Central memory CD4-positive, alpha-beta T cell (primary cell): Measurements from ENCODE around the gene GPSM3.
"Not testable (repeated sequence)": the region's sequence is repeated elsewhere in the genome, so short reads cannot be mapped to it uniquely, and the experiment has no call there.

Experiments used
- DNase-seq: peaks from one replicate; pipeline ENCODE4 v3.0.0; 2022

GPSM3 gene

DNA sequence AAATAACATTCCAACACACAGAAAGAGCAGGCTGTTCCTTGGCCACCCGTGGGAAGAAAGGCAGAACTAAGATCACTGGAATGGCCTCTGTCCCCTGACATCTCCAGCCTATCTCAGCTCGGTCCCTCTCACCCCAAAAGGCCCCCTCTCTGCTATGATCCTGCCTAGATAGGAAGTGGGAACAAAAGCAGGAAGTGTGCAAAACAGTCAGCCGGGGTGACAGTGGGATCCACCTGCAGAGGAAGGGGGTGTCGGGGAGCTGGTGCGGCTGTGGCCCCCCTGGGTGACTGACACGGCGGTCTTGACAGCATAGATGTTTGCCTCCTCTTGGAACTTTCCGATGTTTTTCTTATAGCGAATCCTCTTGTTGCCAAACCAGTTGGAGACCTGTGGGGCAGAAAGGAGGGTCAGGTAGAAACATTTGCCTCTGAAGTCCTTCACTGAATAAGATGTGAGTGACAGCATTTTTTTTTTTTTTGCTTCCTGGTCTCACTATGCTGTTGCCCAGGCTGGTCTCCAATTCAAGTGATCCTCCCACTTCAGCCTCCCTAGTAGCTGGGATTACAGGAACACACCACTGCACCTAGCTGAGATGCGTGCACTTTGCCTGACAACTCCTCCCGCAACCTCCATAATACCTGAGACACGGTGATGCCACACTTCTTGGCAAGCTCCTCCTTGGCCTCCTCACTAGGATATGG, 5.3 kb downstream of the GPSM3 start:
- DNase-seq = no peak

DNA sequence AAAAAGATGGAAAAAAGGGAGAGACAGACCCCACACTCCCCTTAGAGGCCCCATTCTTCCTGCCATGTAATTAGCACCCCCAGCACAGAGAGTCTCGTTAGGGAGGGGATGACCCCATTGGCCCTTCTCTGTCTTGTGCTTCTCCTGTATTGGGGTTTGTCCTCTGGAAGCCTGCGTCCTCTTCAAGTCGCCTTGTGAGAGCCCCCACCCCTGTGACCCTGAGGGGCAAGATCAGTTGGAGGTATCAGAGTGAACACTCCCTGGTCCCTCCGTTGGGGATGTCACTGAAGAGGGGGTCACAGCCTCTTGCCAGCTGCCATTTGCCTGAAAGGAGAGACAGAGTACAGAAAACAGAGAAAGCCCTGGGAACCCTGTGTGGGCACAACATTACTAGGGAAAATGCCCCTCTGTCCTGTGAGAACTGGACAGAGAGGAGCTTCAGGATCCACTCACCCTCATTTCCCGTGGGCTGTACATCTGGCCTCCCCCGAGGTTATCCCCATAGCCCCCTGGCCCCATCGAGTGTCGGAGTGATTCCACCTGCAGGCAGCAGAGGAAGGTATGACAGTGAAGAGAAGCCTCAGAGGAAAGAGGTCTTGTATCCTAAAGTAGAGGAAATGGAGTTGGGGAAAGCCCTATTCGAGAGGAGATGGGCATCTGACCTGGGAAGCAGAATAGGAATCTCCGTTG, 6.1 kb downstream of the GPSM3 start:
- not testable (repeated sequence) for DNase-seq

DNA sequence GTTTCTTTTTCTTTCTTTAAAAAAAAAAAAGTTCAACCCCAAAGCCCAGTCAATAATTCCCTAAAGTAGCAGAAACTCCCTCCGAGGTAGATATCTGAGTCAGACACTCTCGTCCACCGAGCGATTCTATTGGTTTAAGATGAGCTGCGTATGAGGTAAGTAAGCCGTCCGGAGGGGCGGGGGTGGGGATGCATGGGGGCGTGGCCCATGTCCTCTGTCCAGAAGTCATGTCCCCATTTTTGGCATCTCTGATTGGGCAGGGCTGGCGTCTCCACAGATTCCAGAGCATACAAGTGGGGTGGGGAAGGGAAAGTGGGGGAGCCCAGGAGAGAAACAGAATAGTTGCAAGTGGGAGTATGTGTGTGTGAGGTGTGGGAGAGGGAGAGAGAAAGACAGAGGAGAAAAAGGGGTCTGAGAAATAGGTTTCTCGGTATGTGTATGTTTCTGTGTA, 6.7 kb downstream of the GPSM3 start:
- peak; percentile 53 for DNase-seq

DNA sequence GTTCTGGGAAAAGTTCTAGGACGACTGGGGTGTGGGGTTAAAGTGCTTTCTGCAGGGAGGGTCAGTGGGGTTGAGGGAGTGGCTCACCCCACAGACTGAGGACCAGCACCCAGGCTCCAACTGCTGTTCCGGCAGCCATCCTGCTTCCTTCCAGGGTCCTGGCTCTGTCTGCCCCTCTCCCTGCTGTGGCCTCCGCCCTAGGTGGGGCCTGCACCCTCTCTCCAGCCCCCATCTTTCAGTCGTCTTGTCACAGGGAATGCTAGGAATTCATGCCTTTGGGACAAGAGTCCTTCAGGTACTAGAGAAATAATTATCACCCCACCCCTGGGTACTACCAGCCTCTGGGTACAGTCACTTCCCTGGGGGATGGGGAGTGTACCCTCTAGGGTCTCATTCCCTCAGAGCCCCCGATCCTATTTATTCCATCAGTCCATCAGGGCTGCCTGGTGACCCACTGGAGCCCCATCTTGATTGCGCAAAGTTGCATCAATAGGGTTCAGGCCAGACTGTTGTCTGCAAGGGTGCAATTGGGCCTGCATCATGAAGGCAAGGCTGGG, 8.3 kb downstream of the GPSM3 start, which contains the start of gene AGER:
Gene AGER, minus strand, starts transcription at position 170 of the 557 bp plus-strand sequence. Its CDS starts 31 bp downstream, at position 139.
- no peak for DNase-seq

DNA sequence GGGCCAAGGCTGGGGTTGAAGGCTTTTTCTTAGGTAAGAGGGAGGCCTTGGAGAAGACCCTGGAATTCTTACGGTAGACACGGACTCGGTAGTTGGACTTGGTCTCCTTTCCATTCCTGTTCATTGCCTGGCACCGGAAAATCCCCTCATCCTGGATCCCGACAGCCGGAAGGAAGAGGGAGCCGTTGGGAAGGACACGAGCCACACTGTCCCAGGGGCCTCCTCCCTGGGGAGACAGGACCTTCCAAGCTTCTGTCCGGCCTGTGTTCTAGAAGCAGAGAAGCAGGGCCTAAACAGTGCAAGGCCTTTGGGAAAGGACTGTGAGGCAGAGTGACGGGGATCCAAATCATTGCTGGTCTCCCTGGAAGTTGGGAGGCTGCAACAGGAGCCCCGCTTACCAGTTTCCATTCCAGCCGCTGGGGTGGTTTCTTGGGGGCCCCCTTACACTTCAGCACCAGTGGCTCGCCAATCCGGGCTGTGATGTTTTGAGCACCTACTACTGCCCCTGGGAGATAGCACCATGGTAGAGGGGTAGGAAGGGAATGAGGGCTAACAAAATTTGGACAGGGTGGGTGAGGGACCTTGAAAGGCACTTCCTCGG, 8.9 kb downstream of the GPSM3 start:
- no peak for DNase-seq

DNA sequence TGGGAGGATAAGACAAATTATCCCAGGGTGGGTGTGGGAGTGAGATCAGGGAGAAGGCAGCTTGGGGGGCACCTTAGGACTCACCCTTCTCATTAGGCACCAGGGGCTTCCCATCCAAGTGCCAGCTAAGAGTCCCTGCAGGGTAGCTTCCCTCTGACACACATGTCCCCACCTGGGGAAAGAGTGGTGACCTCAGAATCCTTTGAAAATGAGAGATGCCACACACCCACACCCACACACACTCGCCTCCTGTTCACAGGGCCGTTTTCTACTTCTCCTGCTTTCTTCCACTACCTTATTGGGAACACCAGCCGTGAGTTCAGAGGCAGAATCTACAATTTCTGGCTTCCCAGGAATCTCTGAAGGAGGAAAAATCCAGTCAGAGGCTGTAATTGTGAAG, 9.4 kb downstream of the GPSM3 start:
- no peak for DNase-seq

DNA sequence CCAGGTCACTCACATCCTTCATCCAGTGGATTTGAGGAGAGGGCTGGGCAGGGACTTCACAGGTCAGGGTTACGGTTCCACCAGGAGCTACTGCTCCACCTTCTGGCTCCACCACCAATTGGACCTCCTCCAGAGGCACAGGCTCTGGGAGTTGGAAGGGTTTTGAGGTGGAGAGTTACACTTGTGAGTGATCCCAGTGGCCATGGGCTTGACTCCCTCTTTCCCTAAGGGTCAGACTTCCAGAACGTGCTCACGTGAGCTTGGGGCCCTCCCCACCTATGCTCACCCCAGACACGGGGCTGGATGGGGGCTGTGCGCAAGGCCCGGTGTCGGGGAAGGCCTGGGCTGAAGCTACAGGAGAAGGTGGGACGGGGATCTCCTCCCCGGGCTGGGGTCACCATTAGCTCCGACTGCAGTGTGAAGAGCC, 9.9 kb downstream of the GPSM3 start:
- no peak for DNase-seq

DNA sequence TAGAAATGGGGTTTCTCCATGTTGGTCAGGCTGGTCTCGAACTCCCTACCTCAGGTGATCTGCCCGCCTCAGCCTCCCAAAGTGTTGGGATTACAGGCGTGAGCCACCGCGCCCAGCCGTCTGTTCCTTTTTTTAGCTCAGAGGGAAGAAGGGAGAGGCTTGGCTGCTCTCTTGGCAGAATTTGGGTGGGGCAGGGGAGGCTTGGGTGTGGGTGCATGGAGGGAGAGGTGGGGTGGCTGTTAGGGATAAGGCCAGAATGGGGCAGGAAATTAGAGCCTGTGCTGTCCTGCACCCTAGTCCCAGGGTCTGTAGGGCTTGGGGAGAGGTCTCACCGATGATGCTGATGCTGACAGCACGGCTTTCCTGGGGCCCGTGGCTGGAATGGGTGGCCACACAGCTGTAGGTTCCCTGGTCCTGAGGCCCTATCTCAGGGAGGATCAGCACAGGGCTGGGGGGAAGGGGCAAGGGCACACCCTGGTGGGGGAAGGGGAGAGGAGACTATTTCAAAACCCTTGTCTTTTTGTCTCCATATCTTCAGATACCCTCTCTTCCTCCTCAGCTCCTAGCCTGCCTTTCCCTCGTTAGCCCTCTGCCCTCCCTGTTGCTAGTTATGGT, 10.4 kb downstream of the GPSM3 start:
- no peak for DNase-seq

DNA sequence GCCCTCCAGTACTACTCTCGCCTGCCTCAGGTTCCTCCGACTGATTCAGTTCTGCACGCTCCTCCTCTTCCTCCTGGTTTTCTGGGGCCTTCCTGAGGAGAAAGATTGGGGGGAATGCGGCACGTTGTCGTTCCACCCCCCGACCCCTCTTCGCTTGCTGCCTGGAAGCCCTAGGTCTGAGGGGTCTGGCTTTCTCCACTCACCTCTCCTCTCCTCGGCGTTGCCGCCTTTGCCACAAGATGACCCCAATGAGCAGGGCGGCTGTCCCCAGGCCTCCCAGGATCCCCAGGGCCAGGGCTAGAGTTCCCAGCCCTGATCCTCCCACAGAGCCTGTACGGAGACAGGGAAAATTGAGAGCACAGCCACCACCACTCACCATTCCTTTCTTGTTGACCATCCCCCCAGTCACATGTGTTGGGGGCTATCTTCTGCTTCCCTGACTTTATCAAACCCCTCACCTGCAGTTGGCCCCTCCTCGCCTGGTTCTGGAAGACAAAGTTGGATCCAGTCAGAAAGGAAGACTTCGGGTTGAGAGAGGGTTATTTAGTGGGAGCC, 11.2 kb downstream of the GPSM3 start:
- no peak for DNase-seq

DNA sequence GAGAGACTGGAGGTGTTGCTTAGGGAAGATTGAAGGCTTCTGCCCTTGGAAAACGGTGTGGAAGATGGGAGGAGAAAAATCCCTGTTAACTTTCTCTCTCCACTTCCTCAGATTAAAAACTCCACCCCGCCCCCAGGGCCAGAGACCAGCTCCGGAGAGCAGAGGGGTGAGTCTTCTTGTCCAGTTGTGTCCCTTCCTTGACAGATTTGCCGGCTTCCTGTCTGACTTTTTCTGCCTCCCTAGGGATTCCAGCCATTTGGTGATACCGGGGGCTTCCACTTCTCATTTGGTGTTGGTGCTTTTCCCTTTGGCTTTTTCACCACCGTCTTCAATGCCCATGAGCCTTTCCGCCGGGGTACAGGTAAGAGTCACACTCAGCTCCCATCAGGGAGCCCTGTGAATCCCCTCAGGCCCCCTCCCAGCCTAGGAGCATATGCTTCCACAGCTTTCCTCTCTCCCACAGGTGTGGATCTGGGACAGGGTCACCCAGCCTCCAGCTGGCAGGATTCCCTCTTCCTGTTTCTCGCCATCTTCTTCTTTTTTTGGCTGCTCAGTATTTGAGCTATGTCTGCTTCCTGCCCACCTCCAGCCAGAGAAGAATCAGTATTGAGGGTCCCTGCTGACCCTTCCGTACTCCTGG, 12.6 kb downstream of the GPSM3 start:
- no peak for DNase-seq

DNA sequence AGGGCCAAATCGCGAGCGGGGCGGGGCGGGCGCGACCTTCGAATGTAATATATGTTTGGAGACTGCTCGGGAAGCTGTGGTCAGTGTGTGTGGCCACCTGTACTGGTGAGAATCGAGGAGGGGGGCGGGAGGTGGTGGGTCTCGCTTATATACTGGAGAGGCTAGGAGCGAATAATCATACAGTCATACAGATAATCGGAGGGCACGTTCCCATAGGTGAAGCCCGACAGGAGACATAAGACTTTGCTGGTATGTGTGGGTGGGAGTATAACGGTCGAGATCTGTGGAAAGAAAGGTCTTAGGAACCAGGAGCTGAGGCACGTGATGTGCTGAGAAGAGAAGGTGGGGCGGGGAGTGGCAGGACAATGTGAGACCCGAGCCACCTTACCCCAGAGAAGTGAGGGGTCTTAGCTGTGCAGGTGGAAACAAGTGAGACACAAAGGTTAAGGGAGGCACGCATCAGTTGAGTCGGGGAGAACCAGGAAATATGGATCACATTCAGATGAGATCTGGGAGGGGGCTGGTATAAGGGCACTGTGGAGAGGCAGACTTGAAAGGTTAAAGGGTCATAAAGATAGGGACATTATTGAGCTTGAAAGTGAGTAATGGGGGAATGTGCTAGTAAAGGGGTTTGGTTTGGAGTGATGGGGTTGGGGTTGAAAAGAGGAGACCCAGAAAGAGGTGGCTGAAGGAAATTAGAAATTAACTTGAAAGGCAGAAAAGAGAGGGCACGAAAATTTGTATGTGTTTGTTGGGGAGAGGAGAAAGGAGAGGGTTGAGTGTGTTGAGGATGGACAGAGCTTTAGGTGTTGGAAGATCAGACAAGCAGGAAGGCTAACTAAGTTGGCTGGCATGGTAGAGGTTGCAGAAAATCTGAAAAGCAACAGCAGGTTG, 13.6 kb downstream of the GPSM3 start:
- no peak for DNase-seq

DNA sequence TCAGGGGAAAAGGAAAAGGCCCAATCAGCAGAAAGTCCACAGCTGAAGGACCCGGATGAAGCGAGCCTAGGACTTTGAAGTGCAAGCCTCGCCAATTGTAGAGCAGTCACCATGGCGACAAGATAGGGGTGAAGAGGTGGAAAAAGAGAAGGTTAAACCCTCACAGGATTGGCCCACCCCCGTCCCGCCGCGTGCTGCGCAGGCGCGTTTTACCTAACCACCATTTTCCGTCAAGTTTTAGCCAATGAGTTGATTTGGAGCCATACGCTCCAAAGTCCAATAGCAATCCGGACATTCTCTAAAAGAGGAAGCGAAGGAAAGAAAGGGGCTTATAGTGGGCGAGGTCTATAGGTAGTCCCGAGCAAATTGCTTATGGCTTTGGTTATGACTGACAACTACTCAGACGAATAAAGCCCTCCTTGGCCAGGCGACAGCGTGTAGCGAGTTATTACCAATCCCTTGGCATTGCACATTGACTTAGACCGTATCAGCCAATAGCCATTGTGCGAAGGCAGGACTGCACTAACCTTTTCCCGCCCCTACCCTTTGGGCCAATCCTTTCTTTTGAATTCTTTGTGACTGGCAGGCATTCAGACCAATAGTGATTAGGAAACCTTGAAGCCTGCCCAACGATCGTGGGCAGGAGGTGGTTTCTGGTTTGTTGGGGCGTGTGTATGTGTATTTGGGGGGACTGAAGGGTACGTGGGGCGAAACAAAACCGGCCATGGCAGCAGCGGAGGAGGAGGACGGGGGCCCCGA, 14.5 kb downstream of the GPSM3 start, which contains the start of gene RNF5:
Gene RNF5, plus strand, starts transcription at position 618 of the 759 bp plus-strand sequence. Its CDS starts 107 bp downstream, at position 725.
- DNase-seq = peak; percentile 99

DNA sequence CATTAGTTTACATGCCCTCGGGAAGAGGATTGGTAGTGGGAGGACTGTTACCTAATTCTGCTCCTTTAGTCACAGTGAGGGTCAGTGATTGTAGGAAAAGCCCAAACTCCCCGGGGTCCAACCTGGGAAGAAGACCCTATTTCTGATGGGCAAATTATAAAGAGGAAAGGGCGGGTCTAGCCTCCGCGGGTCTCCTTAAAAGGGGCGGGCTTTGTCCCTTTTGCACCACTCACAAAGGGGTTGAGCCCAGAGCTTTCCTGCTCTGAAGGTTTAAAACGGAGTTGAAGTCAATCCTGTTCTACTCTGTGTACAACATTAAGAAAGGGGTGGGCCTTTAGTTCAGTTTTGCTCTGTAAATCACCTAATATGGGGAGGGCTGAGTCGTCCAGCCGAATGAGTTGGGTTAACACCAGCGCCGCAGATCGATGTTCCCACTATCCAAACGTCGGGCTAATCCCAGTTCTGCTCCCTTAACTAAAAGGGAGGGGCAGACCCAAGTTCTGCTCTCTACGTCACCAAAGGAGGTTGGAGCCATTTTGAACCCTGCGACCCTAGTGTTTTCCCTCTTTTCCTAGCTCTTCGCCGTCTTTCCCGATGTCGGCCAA, 15.2 kb downstream of the GPSM3 start:
- no peak for DNase-seq

DNA sequence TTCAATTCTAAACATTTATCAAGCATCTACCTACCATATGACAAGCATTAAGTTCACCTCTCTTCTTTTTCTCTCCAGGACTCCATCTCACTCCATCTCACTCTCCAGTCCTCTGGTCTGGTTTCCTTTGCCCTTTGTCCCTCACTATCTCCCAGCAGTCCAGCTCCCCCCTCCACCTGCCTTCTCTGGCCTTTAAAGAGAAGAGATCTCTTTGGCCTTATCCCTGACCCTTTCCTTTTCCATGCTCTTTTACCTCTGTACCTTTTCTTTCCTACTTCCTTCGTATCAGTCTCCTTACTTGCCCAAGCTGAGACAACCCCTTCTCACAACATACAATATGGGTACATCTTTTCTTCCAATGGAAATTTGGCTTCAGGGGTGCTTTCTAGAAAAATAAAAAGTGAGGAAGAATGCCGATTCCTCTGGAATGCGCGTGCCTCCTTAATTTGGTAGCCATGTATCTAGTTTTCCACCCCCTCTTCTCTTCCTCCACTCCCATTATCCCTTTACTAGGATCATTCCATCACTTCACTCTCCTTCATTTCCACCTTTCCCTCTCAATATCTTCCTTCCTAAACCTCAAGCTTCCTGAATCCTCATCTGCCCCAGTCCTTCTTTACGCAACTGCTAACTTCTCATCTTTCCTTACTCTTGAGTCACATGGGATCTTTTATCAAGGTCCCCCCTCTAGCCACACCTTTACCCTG, 15.8 kb downstream of the GPSM3 start:
- DNase-seq = no peak

DNA sequence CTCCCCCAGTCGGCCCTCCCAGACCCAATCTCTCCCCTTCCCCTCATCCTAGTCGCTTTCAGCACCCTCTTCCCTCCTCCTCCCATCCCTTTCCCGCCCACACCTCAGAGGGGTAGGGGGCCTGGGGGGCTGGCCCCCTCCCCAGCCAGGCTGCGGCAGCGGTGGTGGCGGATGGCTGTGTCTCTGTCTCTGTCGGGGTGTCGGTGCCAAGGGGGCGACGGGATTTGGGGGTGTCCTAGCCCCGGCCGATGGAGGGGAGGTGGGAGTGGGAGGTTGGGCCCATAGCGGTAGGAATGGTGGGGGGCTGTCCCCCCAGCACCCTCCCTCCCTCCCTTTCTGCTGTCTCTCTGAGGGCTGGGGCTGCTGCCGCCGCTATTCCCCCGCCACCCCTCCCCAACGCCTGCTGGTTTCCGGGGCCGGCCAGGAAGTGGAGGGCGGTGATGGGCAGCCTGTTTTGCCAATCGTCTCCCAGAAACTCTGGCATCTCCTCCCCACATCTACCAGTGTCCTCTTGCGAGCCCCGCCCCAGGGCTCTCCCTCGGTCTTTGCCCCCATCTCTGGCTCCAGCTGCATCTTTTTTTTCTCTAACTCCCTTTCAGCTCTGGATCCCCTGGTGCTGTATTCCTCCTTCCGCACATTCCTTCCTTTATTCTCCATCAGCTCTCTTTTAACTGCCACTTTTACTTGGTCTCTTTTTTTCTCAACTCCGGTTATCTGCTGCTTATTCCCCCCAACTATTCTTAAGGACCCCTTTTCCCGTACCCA, 16.6 kb downstream of the GPSM3 start, which contains the start of gene AGPAT1:
Gene AGPAT1, minus strand, starts transcription at position 374 of the 765 bp plus-strand sequence. CDS start 4,588 bp downstream, outside the sequence.
- peak; percentile 93 for DNase-seq

DNA sequence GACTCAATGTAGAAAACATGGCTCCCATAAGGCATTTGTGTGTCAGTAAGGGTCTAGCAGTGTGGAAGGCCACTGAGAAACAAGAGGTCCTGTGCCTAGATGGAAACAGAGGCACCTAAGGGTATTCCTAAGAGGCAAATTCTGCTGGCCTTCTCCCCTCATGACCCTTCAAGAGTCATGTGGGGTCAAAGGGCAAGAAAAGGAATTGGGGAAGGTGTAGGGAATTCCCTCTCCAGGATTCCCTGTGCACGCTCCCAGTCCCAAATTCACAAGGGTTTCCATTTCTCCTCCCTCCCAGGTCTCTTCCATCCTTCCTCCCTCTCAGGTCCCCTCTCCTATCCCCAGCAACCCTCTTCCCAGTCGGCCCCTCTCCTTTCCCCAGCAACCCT, 17.1 kb downstream of the GPSM3 start:
- no peak for DNase-seq

DNA sequence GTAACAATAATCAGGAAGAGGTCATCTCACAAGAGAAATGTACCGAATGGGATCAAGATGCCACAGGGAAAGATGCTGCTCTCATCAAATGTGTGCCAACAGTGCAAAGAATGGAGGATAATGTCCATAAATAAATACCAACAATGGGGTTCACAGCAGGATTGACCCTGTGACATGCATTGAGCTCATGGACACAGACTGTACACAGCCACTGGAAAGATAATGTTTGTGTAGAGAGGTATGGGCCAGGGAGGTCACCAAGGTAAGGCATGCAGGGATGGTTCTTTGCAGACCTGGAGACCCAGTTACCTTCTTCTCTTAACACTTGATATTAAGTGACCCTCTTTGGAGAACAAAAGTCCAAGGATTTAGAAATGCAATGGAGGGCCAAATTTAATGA, 18.0 kb downstream of the GPSM3 start:
- no peak for DNase-seq

DNA sequence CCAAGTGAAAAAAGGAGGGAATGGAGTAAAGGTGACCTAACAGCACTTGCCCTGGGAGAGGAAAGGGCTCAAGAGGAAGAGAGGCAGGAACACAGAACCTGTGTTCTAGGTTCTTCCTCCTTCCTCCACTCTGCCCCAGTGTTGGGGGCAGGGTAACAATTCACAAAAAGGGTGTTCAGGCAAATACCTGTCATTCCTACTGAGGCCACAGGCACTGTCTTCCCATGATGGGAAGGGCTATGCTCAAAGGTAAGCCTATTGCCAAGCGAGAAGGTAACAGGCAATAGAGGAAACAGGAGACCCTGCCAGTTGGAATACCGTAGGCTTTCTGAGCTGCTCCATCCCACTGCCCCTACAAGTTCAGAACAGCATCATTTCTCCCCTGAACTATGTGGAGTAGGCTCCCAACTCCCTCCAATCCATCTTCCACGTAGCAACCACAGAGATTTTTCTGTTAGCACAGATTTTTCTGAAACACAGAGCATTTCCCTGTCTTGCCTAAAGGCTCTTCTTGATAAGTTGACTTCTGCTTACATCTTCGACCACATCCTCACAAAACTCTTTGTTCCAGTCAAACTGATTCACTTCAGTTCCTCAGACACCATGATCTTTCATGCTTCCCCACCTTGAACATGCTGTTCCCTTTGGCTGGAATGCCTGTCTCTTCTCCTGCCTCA, 19.3 kb downstream of the GPSM3 start:
- DNase-seq = no peak
